Ramos (cell line): ENCODE data around the gene IL32.

Experiments
- in situ Hi-C: fragments of 300-500 bp; cut with MboI; formaldehyde crosslinking; loops from one replicate; pipeline ENCODE4 v1.14.3; 2022; ENCODE audit warnings: low sequenced_read_pairs; ENCODE audit not compliant: unreplicated experiment

Gene IL32

DNA sequence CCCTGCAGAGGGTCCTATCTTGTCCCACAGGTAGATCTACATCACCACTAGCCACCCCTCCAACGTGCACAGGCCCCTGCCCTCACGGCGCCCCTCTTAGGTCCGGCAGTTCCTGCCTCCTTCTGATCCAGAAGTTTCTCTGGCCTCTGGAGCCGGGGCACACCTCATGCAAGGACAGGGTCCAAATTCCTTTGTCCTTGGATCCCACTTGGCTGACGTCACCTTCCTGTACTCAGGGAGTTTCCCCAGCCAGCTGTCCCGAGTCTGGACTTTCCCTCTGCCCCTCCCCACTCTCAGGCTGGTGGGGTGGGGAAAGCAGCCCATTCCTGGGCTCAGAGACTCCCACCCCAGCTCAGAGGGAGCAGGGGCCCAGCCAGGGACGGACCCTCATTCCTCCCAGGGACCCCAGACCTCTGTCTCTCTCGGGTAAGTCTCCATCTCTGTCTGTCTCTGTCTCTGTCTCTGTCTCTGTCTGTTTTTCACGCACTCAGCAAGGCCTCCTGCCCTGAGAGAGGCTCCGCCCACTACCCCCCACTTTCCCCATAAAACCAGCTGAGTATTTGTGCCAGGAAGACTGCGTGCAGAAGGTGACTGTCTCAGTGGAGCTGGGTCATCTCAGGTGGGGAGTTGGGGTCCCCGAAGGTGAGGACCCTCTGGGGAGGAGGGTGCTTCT lies at the start of gene IL32:
Gene IL32 (plus strand): TSS at position 572 of the 673 bp plus-strand sequence. CDS start 172 bp downstream, outside the sequence.
- in situ Hi-C loops: no loop called here

- in situ Hi-C loops: no loop called here
These were observed 49.4 kb upstream of the IL32 start for GRCh38 chr16:3015865-3016521.

DNA sequence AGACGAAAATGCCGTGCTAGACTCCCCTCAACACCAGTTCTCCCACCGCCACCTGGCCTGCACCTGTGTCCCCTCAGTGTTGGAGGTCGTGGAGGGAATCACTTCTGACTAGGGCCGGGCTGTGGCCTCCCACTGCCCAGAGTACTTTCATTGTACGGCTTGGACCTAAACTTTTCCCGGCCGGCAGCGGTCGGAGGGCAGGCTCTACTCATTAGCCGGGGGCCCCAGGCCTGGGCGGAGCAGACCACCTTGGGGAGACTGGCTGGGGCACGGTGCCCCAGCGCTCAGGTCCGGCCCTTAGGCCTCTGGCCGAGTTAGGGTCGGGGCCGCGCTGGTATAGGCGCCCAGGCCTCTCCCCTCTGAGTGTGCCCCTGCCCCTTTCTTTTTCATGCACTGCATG lies 48.1 kb upstream of the IL32 start:
- in situ Hi-C loops: no loop called here

- in situ Hi-C loops: no loop called here
These were observed 47.5 kb upstream of the IL32 start, which contains the start of gene CLDN6 for GRCh38 chr16:3017794-3018506. TSS of gene CLDN6 (minus strand) at chr16:3018183. CDS start at chr16:3016021, 2,162 bp downstream.

DNA sequence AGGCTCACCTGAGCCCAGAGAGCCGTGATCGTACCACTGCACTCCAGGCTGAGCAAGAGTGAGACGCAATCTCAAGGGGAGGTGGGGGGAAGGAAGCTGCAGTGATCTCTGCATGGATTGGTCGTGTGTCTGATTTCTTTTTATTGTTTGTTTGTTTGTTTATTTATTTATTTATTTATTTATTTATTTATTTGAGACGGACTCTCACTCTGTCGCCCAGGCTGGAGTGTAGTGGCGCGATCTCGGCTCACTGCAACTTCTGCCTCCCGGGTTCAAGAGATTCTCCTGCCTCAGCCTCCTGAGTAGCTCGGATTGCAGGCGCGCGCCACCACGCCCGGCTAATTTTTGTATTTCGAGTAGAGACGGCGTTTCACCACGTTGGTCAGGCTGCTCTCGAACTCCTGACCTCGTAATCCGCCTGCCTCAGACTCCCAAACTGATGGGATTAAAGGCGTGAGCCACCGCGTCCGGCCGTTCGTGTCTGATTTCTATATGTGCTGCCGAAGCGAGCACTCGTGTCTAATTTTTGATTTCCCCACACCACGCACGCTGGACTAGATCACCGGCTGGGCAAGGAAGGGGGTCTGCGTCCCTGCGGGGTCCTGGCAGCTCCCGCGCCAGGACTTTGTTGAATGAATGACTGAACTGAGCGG lies 45.7 kb upstream of the IL32 start:
- in situ Hi-C loops: no loop called here

GRCh38 chr16:3020247-3020603 lies 45.2 kb upstream of the IL32 start, which contains the start of gene TNFRSF12A:
TSS of gene TNFRSF12A (plus strand) at chr16:3020368. CDS start at chr16:3020398, 30 bp downstream.
- in situ Hi-C loops: no loop called here

DNA sequence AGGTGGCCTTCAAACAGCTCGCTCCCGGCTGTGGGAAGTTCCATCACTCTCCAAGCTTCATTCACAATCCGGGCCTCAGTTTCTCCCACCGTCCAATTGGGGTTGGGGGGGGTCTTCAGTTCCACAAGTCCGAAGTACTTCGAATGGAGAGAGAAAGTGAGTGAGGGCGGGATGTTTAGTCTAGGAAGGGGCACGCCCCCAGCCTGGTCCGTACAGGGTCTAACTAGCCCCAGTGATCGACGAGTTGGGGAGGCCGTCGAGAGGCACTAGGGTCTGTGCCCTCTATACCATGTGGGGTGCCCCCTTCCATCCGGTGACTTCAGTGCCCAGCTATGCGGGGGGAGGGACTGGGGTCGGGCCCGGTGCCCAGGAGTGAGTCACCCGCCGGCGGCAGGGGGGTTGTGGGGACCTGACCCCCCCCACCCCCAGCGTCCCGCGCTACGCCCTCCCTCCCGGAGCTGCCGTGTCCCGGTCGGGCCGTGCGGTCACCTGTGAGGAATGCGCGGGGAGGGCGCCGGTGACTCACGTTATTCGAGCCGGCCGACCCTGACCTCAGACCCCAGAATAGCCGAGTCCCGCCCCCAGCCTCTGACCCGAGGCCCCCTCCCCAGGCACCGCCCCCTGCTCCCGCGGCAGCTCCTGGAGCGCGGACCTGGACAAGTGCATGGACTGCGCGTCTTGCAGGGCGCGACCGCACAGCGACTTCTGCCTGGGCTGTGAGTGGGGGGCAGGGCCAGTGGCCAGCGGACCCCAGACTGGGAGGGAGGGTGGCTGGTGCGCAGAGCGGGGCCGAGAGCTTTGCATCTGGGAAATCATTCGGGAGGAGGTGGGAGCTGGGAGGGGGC lies 44.6 kb upstream of the IL32 start:
- in situ Hi-C loops: no loop called here

DNA sequence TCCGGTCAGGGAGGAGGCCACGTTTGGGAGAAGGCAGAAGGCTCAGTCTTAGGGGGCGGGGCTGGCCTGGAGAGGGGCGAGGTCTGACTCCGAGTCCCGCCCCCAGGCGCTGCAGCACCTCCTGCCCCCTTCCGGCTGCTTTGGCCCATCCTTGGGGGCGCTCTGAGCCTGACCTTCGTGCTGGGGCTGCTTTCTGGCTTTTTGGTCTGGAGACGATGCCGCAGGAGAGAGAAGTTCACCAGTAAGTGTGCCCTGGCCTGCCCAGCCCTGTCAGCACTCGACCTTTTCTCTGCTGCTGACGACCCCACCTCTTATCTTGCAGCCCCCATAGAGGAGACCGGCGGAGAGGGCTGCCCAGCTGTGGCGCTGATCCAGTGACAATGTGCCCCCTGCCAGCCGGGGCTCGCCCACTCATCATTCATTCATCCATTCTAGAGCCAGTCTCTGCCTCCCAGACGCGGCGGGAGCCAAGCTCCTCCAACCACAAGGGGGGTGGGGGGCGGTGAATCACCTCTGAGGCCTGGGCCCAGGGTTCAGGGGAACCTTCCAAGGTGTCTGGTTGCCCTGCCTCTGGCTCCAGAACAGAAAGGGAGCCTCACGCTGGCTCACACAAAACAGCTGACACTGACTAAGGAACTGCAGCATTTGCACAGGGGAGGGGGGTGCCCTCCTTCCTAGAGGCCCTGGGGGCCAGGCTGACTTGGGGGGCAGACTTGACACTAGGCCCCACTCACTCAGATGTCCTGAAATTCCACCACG lies 43.8 kb upstream of the IL32 start:
- in situ Hi-C loops: no loop called here

GRCh38 chr16:3022208-3022683 lies 43.2 kb upstream of the IL32 start:
- in situ Hi-C loops: no loop called here

GRCh38 chr16:3022684-3023414 lies 42.6 kb upstream of the IL32 start:
- in situ Hi-C loops: no loop called here

- in situ Hi-C loops: no loop called here
These were observed 42.1 kb upstream of the IL32 start for GRCh38 chr16:3023415-3023668.

- in situ Hi-C loops: no loop called here
These were observed 41.6 kb upstream of the IL32 start, which contains the start of the genes HCFC1R1 and THOC6 for GRCh38 chr16:3023669-3024478. TSS of gene HCFC1R1 (minus strand) at chr16:3023942. CDS start at chr16:3023941, 1 bp downstream. TSS of gene THOC6 (plus strand) at chr16:3024035. CDS start at chr16:3024327, 292 bp downstream.

DNA sequence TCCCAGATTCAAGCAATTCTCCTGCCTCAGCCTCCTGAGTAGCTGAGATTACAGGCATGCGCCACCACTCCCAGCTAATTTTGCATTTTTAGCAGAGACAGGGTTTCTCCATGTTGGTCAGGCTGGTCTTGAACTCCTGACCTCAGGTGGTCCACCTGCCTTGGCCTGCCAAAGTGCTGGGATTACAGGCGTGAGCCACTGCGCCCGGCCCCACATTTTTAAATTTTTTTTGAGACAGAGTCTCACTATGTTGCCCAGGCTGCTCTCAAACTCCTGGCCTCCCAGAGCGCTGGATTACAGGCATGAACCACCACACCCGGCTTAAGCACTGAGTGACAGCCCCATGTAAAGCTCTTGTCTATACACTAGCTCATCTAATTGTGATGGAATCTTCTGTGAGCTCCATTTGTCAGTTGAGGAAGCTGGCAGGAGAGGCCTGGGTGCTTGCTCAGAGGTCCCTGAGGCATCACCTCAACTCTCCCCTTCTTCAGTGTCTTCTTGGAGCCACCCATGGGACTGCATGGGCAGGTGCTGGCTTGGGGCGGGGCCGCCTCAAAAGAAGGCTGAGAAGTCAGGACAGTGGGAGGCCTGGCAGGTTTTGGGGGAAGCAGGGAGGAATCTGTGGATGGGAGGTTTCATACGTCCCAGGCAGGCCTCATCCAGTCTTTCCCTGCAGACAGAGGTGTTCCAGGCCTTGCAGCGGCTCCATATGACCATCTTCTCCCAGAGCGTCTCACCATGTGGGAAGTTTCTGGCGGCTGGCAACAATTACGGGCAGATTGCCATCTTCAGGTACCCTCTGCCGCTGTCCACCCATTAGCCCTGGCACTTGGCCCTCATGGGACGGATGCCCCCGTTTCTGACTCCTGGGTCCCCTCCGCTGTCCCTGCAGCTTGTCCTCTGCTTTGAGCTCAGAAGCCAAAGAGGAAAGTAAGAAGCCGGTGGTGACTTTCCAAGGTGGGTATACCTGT lies 40.1 kb upstream of the IL32 start:
- in situ Hi-C loops: no loop called here

DNA sequence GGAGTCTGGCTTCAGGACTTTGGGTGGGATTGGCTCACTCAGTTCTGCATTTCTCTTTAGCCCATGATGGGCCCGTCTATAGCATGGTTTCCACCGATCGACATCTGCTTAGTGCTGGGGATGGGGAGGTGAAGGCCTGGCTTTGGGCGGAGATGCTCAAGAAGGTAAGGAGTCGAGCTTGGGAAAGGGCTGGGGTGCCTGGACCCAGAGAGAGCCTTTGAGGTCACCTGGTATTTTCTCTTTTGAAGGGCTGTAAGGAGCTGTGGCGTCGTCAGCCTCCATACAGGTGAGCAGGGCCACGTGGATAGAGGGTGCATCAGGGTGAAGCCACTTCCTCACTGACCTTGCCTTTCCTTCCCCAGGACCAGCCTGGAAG lies 39.4 kb upstream of the IL32 start:
- in situ Hi-C loops: no loop called here

DNA sequence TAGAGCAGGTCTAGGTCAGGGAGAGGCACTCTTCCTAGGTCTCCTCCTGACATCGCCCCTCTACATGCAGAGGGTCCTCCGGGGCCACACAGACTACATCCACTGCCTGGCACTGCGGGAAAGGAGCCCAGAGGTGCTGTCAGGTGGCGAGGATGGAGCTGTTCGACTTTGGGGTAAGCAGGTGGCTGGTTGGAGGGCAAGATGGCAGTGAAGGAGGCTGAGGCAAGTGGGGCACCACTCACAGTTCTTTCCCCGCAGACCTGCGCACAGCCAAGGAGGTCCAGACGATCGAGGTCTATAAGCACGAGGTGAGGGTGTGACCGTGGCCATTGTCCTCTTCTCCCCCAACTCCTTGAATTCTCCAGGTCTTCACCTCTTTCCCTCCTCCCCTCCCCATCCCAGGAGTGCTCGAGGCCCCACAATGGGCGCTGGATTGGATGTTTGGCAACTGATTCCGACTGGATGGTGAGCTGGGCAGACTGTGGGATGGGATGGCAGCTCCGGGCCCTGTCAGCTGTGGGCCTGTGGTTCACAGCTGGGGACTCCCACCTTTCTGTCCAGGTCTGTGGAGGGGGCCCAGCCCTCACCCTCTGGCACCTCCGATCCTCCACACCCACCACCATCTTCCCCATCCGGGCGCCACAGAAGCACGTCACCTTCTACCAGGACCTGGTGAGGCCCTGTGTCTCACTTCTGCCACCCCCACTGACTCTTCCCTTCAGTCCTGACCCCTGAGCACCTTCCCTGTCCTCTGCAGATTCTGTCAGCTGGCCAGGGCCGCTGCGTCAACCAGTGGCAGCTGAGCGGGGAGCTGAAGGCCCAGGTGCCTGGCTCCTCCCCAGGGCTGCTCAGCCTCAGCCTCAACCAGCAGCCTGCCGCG lies 38.6 kb upstream of the IL32 start:
- in situ Hi-C loops: no loop called here

DNA sequence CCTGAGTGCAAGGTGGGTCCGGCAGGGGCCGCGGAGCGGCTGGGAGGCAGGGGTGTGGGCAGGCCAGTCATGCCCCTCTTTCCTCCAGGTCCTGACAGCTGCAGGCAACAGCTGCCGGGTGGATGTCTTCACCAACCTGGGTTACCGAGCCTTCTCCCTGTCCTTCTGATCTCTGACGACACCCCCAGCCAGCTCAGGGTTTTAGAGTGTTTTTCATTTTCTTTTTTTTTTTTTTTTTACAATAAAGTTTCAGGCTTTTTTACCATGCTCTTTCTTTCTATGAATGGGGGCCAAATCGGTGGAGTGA lies 38.0 kb upstream of the IL32 start:
- in situ Hi-C loops: no loop called here
